SU-DHL-6 (cell line): ENCODE data around the gene TMEM214.

Experiments used
- CTCF ChIP-seq: fragments of 200-600 bp; sonication (generic); IDR thresholded peaks from one replicate; pipeline ENCODE4 v1.5.1; 2017; ENCODE audit warnings: antibody characterized with exemption, mild to moderate bottlenecking, low read length, moderate library complexity; ENCODE audit not compliant: insufficient read depth, poor library complexity, severe bottlenecking
- EZH2phosphoT487 ChIP-seq: fragments of 200-600 bp; sonication (generic), shearing (Covaris generic); conservative IDR thresholded peaks from 2 replicates; pipeline ENCODE4 v1.6.1; 2018; ENCODE audit warnings: mild to moderate bottlenecking, antibody characterized with exemption, low read length, moderate library complexity, mixed read lengths

- TF ChIP-seq CTCF (no peak), EZH2phosphoT487 (no peak)
Measured at GRCh38 chr2:27078267-27079194, 45.8 kb downstream of the TMEM214 start, which contains the start of gene EMILIN1.
